Endodermal cell (in vitro differentiated cells): Measurements from ENCODE around the gene F2RL1. TPM values are rescaled to one million over a fixed set of nuclear protein-coding genes. Genes with fewer than 3 reads are reported as not detected.

Experiments used
- DNase-seq: peaks from one replicate; pipeline ENCODE4 v3.0.0-alpha.2; 2017
- H3K27ac ChIP-seq: 2 replicates; pipeline ENCODE4 v1.5.1; 2013; ENCODE audit warnings: mild to moderate bottlenecking, low read depth, low read length, moderate library complexity
- H3K27me3 ChIP-seq: 2 replicates; pipeline ENCODE4 v1.6.1; 2013; ENCODE audit warnings: mild to moderate bottlenecking, low read length, moderate library complexity; ENCODE audit not compliant: insufficient read depth, control insufficient read depth, poor library complexity, severe bottlenecking
- H3K36me3 ChIP-seq: 2 replicates; pipeline ENCODE4 v1.7.0; 2013; ENCODE audit warnings: mild to moderate bottlenecking, low read length, moderate library complexity; ENCODE audit not compliant: control insufficient read depth, insufficient read depth
- H3K4me1 ChIP-seq: one replicate; pipeline ENCODE4 v1.7.0; 2013; ENCODE audit warnings: low read length; ENCODE audit not compliant: control insufficient read depth, insufficient read depth
- H3K4me3 ChIP-seq: 2 replicates; pipeline ENCODE4 v1.5.1; 2013; ENCODE audit warnings: mild to moderate bottlenecking, low read length, moderate library complexity
- H3K9ac ChIP-seq: 2 replicates; pipeline ENCODE4 v1.6.1; 2013; ENCODE audit warnings: mild to moderate bottlenecking, low read length, moderate library complexity; ENCODE audit not compliant: poor library complexity, severe bottlenecking; ENCODE audit errors: extremely low read depth
- H3K9me3 ChIP-seq: 2 replicates; pipeline ENCODE4 v1.6.1; 2013; ENCODE audit warnings: mild to moderate bottlenecking, low read length, moderate library complexity; ENCODE audit not compliant: control insufficient read depth
- H3K27ac Mint-ChIP-seq: 2 replicates; pipeline ENCODE4 v1.8.0; 2020; ENCODE audit warnings: mixed read lengths
- H3K27me3 Mint-ChIP-seq: 2 replicates; pipeline ENCODE4 v1.8.0; 2021; ENCODE audit warnings: mild to moderate bottlenecking, mixed read lengths; ENCODE audit not compliant: insufficient read depth
- H3K36me3 Mint-ChIP-seq: 2 replicates; pipeline ENCODE4 v1.8.0; 2020; ENCODE audit warnings: low read depth, mixed read lengths
- H3K4me1 Mint-ChIP-seq: 2 replicates; pipeline ENCODE4 v1.8.0; 2020; ENCODE audit warnings: mixed read lengths
- H3K4me3 Mint-ChIP-seq: 2 replicates; pipeline ENCODE4 v1.8.0; 2020; ENCODE audit warnings: mild to moderate bottlenecking, moderate library complexity, mixed read lengths
- H3K9me3 Mint-ChIP-seq: 2 replicates; pipeline ENCODE4 v1.8.0; 2020; ENCODE audit warnings: mild to moderate bottlenecking, mixed read lengths
- CTCF ChIP-seq: fragments of 200-600 bp; sonication (generic); conservative IDR thresholded peaks from 2 replicates; pipeline ENCODE4 v1.5.0; 2021; ENCODE audit warnings: antibody characterized with exemption, mild to moderate bottlenecking
- WGBS, 2 experiments: methylation state at CpG; one replicate each; pipeline versions ENCODE4 v1.1.5 to v1.1.7; 2013; ENCODE audit warnings: missing lambda C conversion rate in 2 of 2, mixed read lengths in 1 of 2; ENCODE audit not compliant: insufficient coverage in 1 of 2, insufficient read length in 1 of 2; 5-methylcytosine and 5-hydroxymethylcytosine counted together
- total RNA-seq, 2 donors: library from RNA; stranded (reverse); fragmentation: NEBNext Ultra II Directional in 1 of 2; extraction: Animal tissue kit (Norgen Biotek cat#: 25700) in 1 of 2; gene quantifications; 2 replicates in 1 of 2; 3 replicates in 1 of 2; pipeline ENCODE4 v1.2.1, GENCODE V29; 2021

Gene F2RL1
- total RNA-seq, 2 donors from 2014 or later: 13.4 to 18.2 TPM

GRCh38 chr5:76813982-76814562 lies 4.8 kb upstream of the F2RL1 start:
- Mint-ChIP-seq H3K27ac (no peak overlapping the region), H3K9me3 (peaks cover 20% of the 10 kb centered on the region), H3K27me3 (peaks cover 36% of the 10 kb centered on the region), H3K36me3 (no peaks in the 10 kb centered on the region), H3K4me3 (no peak overlapping the region), H3K4me1 (peaks cover 8% of the 10 kb centered on the region)
- H3K4me1 ChIP-seq: no peaks in the 10 kb centered on the region
- no peak overlapping the region for H3K4me3 ChIP-seq
- no peak overlapping the region for H3K27ac ChIP-seq
- 96 to 98% methylated on average over 3 to 4 of the region's 4 CpGs for WGBS, 2 experiments
- no peak for TF ChIP-seq CTCF
- H3K36me3 ChIP-seq: no peaks in the 10 kb centered on the region
- H3K9ac ChIP-seq: no peak overlapping the region
- peaks cover 18% of the 10 kb centered on the region for H3K27me3 ChIP-seq
- DNase-seq: no peak
- no peaks in the 10 kb centered on the region for H3K9me3 ChIP-seq

GRCh38 chr5:76816110-76816831 lies 2.6 kb upstream of the F2RL1 start:
- Histone ChIP-seq H3K4me1 (no peaks in the 10 kb centered on the region), H3K4me3 (no peak overlapping the region), H3K9me3 (no peaks in the 10 kb centered on the region), H3K27me3 (peaks cover 27% of the 10 kb centered on the region), H3K27ac (no peak overlapping the region), H3K9ac (no peak overlapping the region), H3K36me3 (no peaks in the 10 kb centered on the region)
- H3K27ac Mint-ChIP-seq: no peak overlapping the region
- 89 to 100% methylated on average over 3 of the region's 3 CpGs for WGBS, 2 experiments
- peaks cover 20% of the 10 kb centered on the region for H3K4me1 Mint-ChIP-seq
- no peak overlapping the region for H3K4me3 Mint-ChIP-seq
- TF ChIP-seq CTCF: no peak
- no peaks in the 10 kb centered on the region for H3K36me3 Mint-ChIP-seq
- peaks cover 42% of the 10 kb centered on the region for H3K27me3 Mint-ChIP-seq
- DNase-seq: no peak
- H3K9me3 Mint-ChIP-seq: peaks cover 9% of the 10 kb centered on the region

GRCh38 chr5:76819851-76820525 lies 1.2 kb downstream of the F2RL1 start:
- Histone ChIP-seq H3K27ac (no peak overlapping the region), H3K4me1 (no peaks in the 10 kb centered on the region), H3K36me3 (no peaks in the 10 kb centered on the region), H3K27me3 (peaks cover 27% of the 10 kb centered on the region), H3K9me3 (no peaks in the 10 kb centered on the region), H3K9ac (peak overlapping the region; percentile 27), H3K4me3 (peak overlapping the region; percentile 91)
- Mint-ChIP-seq H3K4me1 (peaks cover 21% of the 10 kb centered on the region), H3K27ac (peak overlapping the region; percentile 64), H3K4me3 (peak overlapping the region; percentile 80), H3K27me3 (peaks cover 39% of the 10 kb centered on the region), H3K36me3 (peaks cover 5% of the 10 kb centered on the region), H3K9me3 (no peaks in the 10 kb centered on the region)
- WGBS, 2 experiments: 12 to 26% methylated on average over 10 to 31 of the region's 31 CpGs
- peak; percentile 79 for DNase-seq
- TF ChIP-seq CTCF: no peak
